NCI-H748 (cell line): Measurements from ENCODE around the gene CNEP1R1.

ENCODE experiments used
- DNase-seq: peaks from one replicate; lab custom pipeline; 2025; ENCODE audit not compliant: unreplicated experiment; lab: John Stamatoyannopoulos, UW

The CNEP1R1 gene

DNA sequence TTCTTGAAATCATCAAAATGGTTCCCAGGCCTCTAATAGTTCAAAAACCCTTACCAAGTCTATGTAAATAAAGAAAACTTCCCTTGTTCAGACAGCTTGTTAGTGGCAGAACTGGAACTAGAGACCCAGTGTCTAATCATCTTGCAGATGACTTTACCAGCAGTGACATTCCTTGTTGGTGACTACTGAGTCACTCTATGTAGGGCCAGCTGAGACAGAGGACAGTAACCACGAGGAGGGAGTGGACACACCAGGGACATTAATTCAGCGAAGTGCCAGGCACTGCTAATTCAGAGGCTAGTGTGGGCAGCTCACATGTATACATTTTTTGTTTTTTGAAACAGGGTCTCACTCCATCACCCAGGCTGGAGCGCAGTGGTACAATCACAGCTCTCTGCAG is 34.6 kb downstream of the CNEP1R1 start:
- DNase-seq: no peak

DNA sequence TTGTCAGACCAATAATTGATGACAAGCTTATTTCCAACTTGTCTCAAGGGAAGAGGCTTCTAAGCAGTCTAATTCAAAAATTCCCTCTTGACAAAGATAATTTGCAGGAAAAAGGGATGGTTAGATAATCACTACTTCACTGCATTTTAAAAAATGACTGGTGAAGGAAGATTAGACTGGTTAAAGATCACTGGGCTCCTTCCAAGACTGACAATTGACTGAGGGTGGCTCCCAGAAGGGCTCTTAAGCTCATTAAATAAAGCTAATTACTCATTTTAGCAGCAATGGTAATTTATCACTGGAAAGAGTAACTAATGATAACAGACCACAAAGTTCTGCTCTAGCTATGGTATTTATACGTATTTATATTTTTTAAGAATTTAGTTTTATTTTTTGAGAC is 36.3 kb downstream of the CNEP1R1 start:
- DNase-seq: no peak

DNA sequence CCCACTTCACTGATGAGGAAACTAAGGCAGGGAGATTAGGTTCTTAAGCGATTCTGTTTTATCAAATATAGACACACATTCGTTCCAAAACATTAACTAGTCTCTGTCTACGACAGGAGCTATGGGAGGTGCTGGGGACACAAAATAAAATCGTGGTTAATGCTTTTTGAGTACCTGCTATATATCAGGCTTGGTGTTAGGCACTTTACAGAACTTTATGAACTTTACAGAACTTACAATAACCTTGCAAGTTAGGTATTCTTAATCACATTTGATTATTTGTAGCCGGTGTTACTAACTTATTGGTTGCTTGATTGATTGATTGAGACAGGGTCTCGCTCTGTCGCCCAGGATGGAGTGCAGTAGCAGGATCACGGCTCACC is 40.2 kb downstream of the CNEP1R1 start:
- DNase-seq: no peak

DNA sequence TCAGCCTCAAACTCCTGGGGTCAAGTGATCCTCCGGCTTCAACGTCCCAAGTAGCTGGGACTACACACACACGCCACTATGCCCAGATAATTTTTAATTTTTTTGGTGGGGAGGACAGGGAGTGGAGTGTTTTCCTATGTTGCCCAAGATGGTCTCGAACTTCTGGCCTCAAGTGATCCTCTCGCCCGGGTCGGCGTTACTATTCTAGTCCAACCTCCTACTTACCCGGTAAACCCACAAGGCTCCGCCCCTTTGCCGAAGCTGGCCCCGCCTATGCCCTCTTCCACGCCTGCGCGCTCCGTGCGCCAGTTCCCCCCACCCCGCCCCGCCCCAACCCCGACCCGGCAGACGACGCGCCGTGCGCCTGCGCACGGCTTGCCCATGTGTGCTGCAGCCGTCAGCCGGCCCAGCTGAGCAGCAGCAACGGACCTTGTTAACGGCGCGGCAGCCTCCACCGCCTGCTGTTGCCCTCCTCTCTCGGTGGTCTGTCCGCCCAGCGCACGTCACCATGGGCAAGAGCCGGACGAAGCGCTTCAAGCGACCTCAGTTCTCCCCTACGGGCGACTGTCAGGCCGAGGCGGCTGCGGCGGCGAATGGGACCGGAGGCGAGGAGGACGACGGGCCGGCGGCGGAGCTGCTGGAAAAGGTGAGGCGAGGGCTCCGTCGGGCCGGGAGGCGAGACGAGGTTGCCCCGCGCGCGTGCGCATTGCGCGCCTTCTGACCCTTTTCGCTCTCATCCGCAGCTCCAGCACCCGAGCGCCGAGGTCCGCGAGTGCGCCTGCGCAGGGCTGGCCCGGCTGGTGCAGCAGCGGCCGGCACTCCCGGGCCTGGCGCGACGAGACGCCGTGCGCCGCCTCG is 40.8 kb downstream of the CNEP1R1 start, which contains the start of gene HEATR3:
Gene HEATR3, plus strand, starts transcription at position 347 of the 858 bp plus-strand sequence. Its CDS starts 162 bp downstream, at position 509.
- peak; percentile 90 for DNase-seq

DNA sequence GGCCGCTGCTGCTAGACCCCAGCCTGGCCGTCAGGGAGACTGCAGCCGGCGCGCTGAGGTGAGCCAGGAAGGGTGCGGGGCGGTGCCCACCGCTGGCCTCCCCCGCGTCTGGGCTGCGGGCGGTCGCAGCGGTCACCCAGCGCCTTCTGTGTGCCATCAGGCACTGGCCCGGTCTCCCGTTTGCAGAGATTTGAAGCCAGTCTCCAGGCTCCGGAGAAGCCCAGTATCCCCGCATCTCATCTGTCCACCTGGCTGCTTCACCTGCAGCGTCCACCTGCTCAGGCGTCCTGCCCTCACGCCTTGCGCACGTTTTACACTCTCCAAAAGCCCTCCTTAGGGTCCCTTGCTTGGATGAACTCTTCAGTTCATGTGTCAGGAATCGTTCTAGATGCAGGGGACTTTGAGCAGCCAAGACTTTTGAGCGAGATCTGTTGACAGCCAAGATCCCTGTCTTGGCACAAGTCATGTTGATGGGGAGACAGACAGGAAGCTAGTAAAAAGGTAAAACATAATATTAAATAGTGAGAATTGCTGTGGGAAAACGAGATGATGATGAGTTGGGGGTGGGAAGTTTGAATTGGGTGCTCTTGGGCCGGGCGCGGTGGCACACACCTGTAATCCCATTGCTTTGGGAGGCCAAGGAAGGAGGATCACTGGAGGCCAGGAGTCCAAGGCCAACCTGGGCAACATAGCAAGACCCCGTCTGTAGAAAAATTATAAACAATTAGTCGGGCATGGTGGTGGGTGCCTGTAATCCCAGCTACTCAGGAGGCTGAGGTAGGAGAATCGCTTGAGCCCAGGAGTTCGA is 41.7 kb downstream of the CNEP1R1 start:
- DNase-seq: no peak

DNA sequence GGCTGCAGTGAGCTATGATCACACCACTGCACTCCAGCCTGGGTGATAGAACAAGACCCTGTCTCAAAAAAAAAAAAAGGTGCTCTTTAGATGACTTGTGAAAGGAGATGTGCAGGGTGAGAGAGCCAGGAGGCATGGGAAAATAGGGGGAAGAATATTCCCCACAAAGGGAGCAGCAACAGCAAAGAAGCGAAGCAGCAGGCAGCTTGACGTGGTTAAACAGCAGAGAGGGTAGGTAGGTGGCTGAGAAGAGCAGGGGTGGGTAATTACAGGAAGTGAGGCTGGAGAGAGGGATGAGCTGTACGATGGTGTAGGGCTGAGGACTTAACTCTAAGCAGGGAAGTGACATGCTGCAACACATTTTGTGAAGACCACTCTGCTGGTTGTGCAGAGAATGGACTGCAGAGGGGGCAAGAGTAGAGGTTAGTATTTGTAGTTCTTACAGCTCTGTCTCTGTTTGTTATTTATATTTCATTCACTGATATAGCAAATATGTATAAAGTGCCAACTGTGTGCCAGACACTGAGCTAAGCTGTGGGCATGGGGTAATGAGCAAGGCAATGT is 42.3 kb downstream of the CNEP1R1 start:
- peak; percentile 40 for DNase-seq

DNA sequence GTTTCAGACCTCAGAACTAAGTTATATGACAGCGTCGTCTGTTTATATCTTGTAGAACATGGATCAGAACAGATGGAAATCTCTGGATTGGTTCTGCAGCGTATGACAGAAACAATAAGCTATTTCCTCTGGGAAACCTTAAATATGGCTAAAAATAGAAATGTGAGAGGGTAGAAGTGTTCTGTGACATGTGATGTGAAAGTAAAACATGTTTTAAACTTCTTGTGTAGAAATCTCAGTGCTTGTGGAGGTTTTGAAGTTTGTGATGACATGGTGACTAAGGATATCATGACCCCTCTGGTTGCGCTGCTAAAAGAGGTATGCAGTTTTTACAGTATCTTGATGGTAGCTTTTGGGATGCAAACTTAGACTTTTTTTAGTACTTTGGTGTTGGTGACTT is 43.5 kb downstream of the CNEP1R1 start:
- no peak for DNase-seq

DNA sequence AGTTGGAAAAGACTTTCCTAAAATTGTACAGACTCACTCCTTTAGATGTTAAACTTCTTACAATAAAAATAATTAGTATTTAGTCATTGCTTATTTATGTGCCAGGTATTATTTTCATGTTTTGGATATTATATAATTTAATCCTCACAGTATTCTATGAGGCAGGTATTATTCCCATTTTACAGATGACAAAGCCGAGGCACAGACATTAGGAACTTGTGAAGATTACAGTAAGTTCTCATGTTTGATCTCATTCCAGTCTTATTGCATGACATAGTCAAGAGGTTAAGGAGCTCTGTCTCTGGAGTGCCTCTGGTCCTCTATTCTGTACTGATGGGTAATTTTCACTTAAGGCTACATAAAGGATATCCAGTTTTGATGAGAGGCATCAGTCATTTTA is 44.0 kb downstream of the CNEP1R1 start:
- DNase-seq: no peak

DNA sequence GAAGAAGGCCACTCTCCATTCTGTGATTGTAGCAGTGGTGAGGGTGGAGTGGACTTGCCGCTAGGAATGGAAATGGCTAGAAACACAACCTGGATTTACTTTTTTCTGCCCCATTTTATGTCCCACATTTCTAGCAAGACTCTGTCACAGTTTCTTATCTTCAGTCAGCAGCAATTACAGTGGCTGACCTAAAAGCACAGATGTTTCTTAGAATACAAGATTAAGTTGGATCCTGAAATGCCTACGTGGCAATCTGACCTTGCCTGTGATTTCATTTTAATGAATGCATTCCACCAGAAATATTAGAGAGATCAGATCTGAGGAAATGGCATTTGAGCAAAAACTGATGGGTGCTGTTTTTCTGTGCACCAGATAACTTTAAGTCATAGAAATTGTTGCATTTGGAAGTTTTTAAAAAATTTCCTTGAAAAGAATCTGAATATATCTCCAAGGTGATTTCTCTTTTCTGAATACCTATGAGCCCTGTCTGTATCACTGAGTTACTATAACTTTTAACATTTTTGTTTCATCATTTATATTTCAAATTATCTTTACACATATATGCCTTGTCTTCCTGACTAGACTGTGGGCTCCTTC is 46.1 kb downstream of the CNEP1R1 start:
- DNase-seq: no peak

DNA sequence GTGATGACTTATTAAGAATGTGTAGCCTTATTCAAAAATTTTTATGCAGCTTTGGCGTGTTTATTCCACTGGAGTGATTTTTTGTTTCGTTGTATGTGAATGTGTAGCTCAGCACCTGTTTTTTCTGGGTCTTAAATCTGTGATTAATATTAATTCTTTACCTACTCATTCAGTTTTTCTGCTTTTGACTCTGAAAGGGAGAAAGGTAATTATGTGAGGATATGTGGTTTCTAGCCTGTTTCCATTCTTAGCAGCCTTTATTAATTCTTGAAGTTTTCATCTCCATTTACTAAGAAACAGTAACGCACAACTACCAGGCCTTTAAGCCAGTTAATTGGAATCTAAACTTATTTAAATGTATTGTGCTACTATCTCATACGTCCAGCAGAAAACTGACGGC is 47.7 kb downstream of the CNEP1R1 start:
- DNase-seq: no peak

DNA sequence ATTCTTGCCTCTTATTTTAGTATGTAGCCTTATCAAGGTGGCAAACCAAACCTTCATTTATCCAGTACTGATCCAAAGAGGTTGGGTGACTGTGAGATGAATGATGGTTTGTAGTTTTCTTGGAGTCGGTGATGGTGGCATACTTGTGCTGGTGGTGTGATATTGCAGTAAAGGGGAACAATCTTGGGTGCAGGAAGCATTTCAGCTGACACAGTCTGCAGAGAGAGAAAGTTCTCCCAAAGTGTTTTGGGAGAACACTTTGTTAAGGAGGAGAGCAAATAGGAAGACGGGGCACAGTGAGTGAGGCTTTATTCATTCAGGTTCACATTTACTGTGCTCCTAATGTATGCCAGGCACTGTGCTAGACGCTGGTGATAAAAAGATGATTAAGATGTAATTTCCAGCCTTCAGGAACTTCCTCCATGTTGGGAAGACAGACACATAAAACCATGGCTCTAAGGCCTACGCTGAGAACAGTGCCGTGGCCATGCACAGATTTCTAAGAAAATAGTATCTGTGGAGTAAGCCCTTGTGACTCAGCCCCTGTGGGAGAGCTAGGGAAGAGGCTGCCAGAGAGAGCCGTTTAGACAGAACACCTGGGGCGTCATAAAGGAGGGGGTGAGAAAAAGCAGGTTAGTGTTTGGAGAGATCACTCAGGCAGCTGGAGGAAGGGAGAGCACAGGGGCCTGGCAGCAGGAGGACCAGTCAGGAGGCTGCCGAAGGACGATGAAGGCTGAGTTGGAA is 54.5 kb downstream of the CNEP1R1 start:
- DNase-seq: no peak

DNA sequence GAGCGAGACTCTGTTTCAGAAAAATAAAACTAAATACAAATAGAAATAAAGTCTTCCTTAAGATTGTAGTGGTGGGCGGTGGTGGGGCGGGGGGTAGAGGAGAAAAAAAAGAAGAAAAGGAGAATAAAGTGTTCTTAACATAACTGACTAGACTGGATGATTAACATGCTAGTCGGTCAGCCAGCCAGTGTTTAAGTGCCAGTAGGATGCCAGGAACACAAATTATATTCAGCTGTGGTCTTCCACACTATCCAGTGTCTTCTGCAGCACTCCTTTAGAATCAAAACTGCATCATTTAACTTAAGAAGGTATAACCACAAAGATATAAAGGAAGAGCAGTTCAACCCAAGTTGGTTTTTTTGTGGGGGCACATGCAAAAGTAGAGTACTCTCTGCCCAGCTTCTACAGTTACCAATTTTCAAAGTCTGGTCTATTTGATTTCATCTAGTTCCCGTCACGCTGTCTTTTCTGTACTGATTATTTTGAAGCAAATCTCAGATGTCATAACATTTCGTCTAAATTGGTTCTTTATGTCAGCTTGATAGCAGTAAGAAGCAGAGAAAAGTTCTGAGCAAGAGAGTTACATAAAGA is 56.5 kb downstream of the CNEP1R1 start:
- DNase-seq: no peak

DNA sequence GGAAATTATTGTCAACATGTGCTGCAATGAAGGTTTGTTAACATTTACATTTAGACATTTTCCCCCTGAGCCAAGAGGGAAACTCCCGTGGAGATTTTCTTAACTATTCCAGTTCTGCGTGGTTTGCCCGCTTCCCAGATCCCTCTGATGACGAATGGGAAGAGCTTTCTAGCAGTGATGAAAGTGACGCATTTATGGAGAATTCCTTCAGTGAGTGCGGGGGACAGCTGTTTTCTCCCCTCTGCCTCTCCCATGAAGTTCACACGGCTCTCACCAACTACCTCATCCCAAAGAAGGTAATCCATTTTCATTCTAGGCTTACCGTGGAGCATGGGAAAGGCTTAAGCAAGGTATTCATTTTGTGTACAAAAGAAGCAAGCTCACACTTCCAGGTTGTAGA is 59.0 kb downstream of the CNEP1R1 start:
- no peak for DNase-seq

DNA sequence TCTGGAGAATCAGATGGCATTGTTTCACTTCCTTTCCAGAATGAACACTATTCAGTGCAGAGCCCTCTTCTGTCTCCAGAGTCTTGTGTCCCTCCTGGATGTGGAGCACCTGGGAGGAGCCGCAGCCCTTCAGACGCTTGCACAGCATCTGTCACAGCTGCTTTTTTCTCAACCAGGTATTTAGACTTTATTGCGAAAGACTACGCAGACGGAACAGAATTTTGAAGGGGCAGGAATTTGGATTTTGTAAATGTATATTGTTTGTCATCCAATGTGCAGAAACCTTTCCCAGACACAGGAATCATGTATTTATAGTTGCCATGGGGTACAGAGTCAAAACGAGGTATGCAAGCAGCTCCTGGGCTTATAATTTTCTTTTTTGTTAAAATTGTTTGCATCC is 61.2 kb downstream of the CNEP1R1 start:
- DNase-seq: no peak
